Measurements from ENCODE around the gene TC2N. TPM values are rescaled to one million over a fixed set of nuclear protein-coding genes. Genes with fewer than 3 reads are reported as not detected.

Gene TC2N
- total and polyA plus RNA-seq, 9 of the 15 experiments (the other 6 are each of a cell fraction or from before 2014, with no cell fraction given): 2.0 to 12.5 (median 7.3) TPM

DNA sequence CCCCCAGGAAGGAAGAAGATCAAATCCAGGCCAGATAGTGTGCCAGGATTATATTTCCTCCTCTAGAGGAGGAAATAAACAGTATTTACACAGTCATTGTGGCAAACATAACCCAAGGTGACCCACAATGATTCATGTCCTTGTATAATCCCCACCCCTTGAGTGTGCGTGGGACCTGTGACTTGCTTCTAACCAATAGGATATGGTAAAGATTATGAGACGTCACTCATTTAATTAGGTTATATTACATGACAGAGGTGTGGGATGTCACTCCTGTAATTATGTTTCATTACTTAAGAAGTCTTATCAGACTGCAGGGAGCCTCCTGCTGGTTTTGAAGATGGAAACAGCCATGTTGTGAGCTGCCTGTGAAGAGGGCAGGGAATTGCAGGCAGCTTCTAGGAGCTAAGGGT, 123.3 kb downstream of the TC2N start:
- peak in 2 of 4 experiments; percentile 6 to 13 for DNase-seq (ENCODE audit: extremely low read depth in 1 of 4, low spot score in 3 of 4)
- no peaks in the 10 kb centered on the region for H3K9me1 ChIP-seq (ENCODE audit: control insufficient read depth, insufficient read depth, low read length)
- TF ChIP-seq, protein P1, sequence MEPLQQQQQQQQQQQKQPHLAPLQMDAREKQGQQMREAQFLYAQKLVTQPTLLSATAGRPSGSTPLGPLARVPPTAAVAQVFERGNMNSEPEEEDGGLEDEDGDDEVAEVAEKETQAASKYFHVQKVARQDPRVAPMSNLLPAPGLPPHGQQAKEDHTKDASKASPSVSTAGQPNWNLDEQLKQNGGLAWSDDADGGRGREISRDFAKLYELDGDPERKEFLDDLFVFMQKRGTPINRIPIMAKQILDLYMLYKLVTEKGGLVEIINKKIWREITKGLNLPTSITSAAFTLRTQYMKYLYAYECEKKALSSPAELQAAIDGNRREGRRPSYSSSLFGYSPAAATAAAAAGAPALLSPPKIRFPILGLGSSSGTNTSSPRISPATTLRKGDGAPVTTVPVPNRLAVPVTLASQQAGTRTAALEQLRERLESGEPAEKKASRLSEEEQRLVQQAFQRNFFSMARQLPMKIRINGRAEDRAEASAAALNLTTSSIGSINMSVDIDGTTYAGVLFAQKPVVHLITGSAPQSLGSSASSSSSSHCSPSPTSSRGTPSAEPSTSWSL (CRISPR knock-in tag; IDR thresholded peaks at IDR 0.05; ENCODE audit: borderline replicate concordance): no peak
- TF ChIP-seq ZNF41 (CRISPR knock-in tag; conservative IDR thresholded peaks at IDR 0.05) (no peak), MAFG (tag; conservative IDR thresholded peaks at IDR 0.05) (peak; percentile 24; the same call in 1 of the 2 replicates), ZNF217 (CRISPR knock-in tag; IDR thresholded peaks at IDR 0.05) (no peak), ZNF77 (CRISPR knock-in tag; IDR thresholded peaks at IDR 0.05) (no peak), ZNF212 (CRISPR knock-in tag; IDR thresholded peaks at IDR 0.05) (no peak), MYBL2 (IDR thresholded peaks at IDR 0.05; ENCODE audit: low read depth) (no peak), MYBL2 (CRISPR knock-in tag; IDR thresholded peaks at IDR 0.05; ENCODE audit: borderline replicate concordance) (no peak), ZFP1 (CRISPR knock-in tag; IDR thresholded peaks at IDR 0.05) (no peak), SRF (CRISPR knock-in tag; IDR thresholded peaks at IDR 0.05) (no peak), NRF1 (conservative IDR thresholded peaks at IDR 0.05 in 1 of 2, IDR thresholded peaks at IDR 0.05 in 1 of 2) (peak; percentile 56 to 57; a peak in 3 of 4 replicates), ARNT (IDR thresholded peaks at IDR 0.05) (no peak), FOSL1 (tag; conservative IDR thresholded peaks at IDR 0.05) (peak; percentile 37; the same call in 1 of the 2 replicates), NR2C2 (CRISPR knock-in tag; IDR thresholded peaks at IDR 0.05) (no peak), NR2C2 (tag; IDR thresholded peaks at IDR 0.05) (peak; percentile 65; the same call in 1 of the 2 replicates), TAF1 (IDR thresholded peaks at IDR 0.05; ENCODE audit: control insufficient read depth, extremely low read depth, insufficient read depth, low read length, severe bottlenecking) (no peak), NR2C1 (IDR thresholded peaks at IDR 0.05) (no peak), NR2C1 (tag; IDR thresholded peaks at IDR 0.05) (no peak), FOXK1 (CRISPR knock-in tag; IDR thresholded peaks at IDR 0.05; ENCODE audit: borderline replicate concordance) (no peak), ZNF699 (CRISPR knock-in tag; IDR thresholded peaks at IDR 0.05; ENCODE audit: insufficient replicate concordance) (no peak), BCL6 (CRISPR knock-in tag; IDR thresholded peaks at IDR 0.05) (no peak), ZNF3 (CRISPR knock-in tag; IDR thresholded peaks at IDR 0.05) (no peak)
- TF ChIP-seq, protein P2, sequence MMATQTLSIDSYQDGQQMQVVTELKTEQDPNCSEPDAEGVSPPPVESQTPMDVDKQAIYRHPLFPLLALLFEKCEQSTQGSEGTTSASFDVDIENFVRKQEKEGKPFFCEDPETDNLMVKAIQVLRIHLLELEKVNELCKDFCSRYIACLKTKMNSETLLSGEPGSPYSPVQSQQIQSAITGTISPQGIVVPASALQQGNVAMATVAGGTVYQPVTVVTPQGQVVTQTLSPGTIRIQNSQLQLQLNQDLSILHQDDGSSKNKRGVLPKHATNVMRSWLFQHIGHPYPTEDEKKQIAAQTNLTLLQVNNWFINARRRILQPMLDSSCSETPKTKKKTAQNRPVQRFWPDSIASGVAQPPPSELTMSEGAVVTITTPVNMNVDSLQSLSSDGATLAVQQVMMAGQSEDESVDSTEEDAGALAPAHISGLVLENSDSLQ (IDR thresholded peaks at IDR 0.05): 0 out of 2 replicates have a peak, but pooled peaks have one; percentile 26

More for the DNA sequence above, 123.3 kb downstream of the TC2N start:
- Histone ChIP-seq H3K9me3 (replicated peaks; ENCODE audit: control insufficient read depth, insufficient read depth, low read depth, low read length) (no peaks in the 10 kb centered on the region), H3K9ac (ENCODE audit: insufficient read depth in 1 of 2, low read depth in 2 of 2, low read length in 2 of 2) (no peak overlapping the region), H3K27ac (ENCODE audit: extremely low read depth, low read depth, low read length) (peak overlapping the region; percentile 45; the same call in 1 of the 3 replicates), H2AFZ (ENCODE audit: low read depth, low read length) (no peak overlapping the region), H3K79me2 (ENCODE audit: control insufficient read depth, insufficient read depth, low read length) (no peaks in the 10 kb centered on the region), H3K4me3 (no peak overlapping the region), H3K4me2 (ENCODE audit: insufficient read depth, low read length) (no peak overlapping the region), H3K36me3 (ENCODE audit: control insufficient read depth, insufficient read depth, low read length) (no peaks in the 10 kb centered on the region), H4K20me1 (replicated peaks; ENCODE audit: control insufficient read depth, insufficient read depth, low read length) (no peaks in the 10 kb centered on the region), H3K27me3 (ENCODE audit: control insufficient read depth in 2 of 2, insufficient read depth in 2 of 2, low read length in 2 of 2) (no peaks in the 10 kb centered on the region), H3K4me1 (replicated peaks in 1 of 2; ENCODE audit: control insufficient read depth in 2 of 2, insufficient read depth in 2 of 2, low read length in 2 of 2) (no peaks in the 10 kb centered on the region; a peak in 1 of 5 replicates)
- BruUV-seq (replicated peaks): no TSS peak
- WGBS (ENCODE audit: insufficient coverage, low coverage, missing lambda C conversion rate): 0% methylated on average over 2 of the region's 2 CpGs
- FAIRE-seq (no peak), ATAC-seq (peak; percentile 61)
- CTCF ChIA-PET (ENCODE audit: low intra/inter-chr PET ratio): no interaction called here
- intact Hi-C loops (cut with micrococcal nuclease) (no loop called here), in situ Hi-C loops (cut with MboI) (no loop called here)
- POLR2A ChIA-PET: interaction anchor here (0.7 kb wide), 1 partner anchor 169 kb away, joined by 3 read pairs; no protein-coding TSS in a partner anchor
